ENCODE data around the gene AK8. TPM values are rescaled to one million over a fixed set of nuclear protein-coding genes. Genes with fewer than 3 reads are reported as not detected.

Gene AK8
- total and polyA plus RNA-seq, 9 of the 15 experiments (the other 6 are each of a cell fraction or from before 2014, with no cell fraction given) = 0.06 to 0.37 TPM; not detected in 7

DNA sequence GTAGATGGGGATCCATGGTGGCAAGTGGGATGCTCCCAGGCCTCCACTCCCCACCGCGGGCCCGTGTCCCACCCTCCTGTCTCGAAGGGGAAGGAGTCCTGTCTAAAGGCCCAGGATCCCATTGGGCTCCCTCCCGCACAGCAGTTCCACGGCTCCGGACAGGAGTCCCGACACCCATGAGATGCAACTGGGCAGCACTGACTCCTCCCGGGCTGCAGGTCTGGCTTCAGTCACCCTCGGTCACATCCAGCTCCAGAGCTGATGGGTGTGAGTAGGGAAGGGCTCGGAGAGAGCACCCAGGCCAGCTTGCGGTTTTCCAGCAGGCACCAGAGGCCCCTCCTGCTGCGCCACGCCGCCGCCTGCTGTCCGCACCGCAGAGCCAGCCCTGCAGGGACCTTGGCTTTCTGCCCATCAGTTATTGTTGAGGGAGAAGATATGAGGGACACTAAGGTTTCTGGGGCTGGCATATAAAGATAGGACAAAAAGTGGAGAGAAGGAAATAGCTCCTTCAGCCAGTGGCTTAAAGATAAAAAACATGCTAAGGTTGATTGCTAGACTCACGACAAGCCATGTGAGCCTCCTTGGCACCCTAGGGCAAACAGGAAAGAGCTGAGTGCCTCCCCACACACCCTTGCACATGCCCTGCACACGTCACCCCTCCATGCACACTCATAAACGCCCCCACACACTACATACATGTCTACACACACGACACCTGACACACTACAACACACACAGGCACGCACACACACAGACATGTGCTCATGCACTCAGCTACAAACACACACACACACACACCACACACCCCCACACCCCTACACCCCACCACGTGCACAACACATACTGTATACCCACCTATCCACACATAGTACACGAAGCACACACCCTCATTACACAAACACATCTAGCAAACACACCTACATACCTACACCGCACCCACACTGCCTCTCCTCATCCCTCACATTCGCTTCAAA, 79.0 kb downstream of the AK8 start (continued):
- TF ChIP-seq ZNF217 (CRISPR knock-in tag; IDR thresholded peaks at IDR 0.05) (no peak), SIN3A (IDR thresholded peaks at IDR 0.05; ENCODE audit: borderline replicate concordance in 2 of 2, control insufficient read depth in 1 of 2, low read depth in 2 of 2, low read length in 2 of 2) (no peak), MYBL2 (IDR thresholded peaks at IDR 0.05; ENCODE audit: low read depth) (peak; percentile 32; the same call in 1 of the 2 replicates), MYBL2 (CRISPR knock-in tag; IDR thresholded peaks at IDR 0.05; ENCODE audit: borderline replicate concordance) (no peak), ASH1L (IDR thresholded peaks at IDR 0.05; ENCODE audit: borderline replicate concordance, low read depth, partially characterized antibody) (no peak), STAT5A (IDR thresholded peaks at IDR 0.05; ENCODE audit: borderline replicate concordance, low read length) (peak; percentile 90), YY1 (IDR thresholded peaks at IDR 0.05; ENCODE audit: borderline replicate concordance in 1 of 3, control insufficient read depth in 1 of 3, extremely low read depth in 1 of 3, insufficient read depth in 3 of 3, insufficient read length in 1 of 3, insufficient replicate concordance in 2 of 3, low read depth in 1 of 3, low read length in 2 of 3) (peak in 1 of 3 experiments; percentile 36), CEBPG (CRISPR knock-in tag; IDR thresholded peaks at IDR 0.05) (no peak), CEBPG (tag; conservative IDR thresholded peaks at IDR 0.05 in 1 of 2, IDR thresholded peaks at IDR 0.05 in 1 of 2) (no peak), ARHGAP35 (IDR thresholded peaks at IDR 0.05; ENCODE audit: partially characterized antibody) (peak; percentile 82)
- TF ChIP-seq, protein P1, sequence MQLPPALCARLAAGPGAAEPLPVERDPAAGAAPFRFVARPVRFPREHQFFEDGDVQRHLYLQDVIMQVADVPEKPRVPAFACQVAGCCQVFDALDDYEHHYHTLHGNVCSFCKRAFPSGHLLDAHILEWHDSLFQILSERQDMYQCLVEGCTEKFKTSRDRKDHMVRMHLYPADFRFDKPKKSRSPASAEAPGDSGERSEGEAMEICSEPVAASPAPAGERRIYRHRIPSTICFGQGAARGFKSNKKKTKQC (CRISPR knock-in tag; IDR thresholded peaks at IDR 0.05) = peak; percentile 28; the same call in 1 of the 2 replicates
- TF ChIP-seq, protein P2, sequence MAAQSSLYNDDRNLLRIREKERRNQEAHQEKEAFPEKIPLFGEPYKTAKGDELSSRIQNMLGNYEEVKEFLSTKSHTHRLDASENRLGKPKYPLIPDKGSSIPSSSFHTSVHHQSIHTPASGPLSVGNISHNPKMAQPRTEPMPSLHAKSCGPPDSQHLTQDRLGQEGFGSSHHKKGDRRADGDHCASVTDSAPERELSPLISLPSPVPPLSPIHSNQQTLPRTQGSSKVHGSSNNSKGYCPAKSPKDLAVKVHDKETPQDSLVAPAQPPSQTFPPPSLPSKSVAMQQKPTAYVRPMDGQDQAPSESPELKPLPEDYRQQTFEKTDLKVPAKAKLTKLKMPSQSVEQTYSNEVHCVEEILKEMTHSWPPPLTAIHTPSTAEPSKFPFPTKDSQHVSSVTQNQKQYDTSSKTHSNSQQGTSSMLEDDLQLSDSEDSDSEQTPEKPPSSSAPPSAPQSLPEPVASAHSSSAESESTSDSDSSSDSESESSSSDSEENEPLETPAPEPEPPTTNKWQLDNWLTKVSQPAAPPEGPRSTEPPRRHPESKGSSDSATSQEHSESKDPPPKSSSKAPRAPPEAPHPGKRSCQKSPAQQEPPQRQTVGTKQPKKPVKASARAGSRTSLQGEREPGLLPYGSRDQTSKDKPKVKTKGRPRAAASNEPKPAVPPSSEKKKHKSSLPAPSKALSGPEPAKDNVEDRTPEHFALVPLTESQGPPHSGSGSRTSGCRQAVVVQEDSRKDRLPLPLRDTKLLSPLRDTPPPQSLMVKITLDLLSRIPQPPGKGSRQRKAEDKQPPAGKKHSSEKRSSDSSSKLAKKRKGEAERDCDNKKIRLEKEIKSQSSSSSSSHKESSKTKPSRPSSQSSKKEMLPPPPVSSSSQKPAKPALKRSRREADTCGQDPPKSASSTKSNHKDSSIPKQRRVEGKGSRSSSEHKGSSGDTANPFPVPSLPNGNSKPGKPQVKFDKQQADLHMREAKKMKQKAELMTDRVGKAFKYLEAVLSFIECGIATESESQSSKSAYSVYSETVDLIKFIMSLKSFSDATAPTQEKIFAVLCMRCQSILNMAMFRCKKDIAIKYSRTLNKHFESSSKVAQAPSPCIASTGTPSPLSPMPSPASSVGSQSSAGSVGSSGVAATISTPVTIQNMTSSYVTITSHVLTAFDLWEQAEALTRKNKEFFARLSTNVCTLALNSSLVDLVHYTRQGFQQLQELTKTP (IDR thresholded peaks at IDR 0.05; ENCODE audit: low read depth in 1 of 2, partially characterized antibody in 2 of 2) = peak in 1 of 2 experiments; percentile 27
- TF ChIP-seq, protein P3, sequence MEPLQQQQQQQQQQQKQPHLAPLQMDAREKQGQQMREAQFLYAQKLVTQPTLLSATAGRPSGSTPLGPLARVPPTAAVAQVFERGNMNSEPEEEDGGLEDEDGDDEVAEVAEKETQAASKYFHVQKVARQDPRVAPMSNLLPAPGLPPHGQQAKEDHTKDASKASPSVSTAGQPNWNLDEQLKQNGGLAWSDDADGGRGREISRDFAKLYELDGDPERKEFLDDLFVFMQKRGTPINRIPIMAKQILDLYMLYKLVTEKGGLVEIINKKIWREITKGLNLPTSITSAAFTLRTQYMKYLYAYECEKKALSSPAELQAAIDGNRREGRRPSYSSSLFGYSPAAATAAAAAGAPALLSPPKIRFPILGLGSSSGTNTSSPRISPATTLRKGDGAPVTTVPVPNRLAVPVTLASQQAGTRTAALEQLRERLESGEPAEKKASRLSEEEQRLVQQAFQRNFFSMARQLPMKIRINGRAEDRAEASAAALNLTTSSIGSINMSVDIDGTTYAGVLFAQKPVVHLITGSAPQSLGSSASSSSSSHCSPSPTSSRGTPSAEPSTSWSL (CRISPR knock-in tag; IDR thresholded peaks at IDR 0.05; ENCODE audit: borderline replicate concordance) = no peak
- TF ChIP-seq, protein P4, sequence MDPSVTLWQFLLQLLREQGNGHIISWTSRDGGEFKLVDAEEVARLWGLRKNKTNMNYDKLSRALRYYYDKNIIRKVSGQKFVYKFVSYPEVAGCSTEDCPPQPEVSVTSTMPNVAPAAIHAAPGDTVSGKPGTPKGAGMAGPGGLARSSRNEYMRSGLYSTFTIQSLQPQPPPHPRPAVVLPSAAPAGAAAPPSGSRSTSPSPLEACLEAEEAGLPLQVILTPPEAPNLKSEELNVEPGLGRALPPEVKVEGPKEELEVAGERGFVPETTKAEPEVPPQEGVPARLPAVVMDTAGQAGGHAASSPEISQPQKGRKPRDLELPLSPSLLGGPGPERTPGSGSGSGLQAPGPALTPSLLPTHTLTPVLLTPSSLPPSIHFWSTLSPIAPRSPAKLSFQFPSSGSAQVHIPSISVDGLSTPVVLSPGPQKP (CRISPR knock-in tag; IDR thresholded peaks at IDR 0.05) = no peak

Data from K562 (cell line).